Ishikawa (cell line): Measurements from ENCODE around the gene TXNIP.

Source experiments
- CEBPB ChIP-seq: IDR thresholded peaks from 2 replicates; pipeline ENCODE4 v1.6.1; 2012
- CREB1 ChIP-seq: IDR thresholded peaks from 2 replicates; pipeline ENCODE4 v1.6.1; 2012; ENCODE audit warnings: low read depth
- EP300 ChIP-seq: IDR thresholded peaks from 2 replicates; pipeline ENCODE4 v1.6.1; 2012; ENCODE audit warnings: borderline replicate concordance
- FOXM1 ChIP-seq: IDR thresholded peaks from 2 replicates; pipeline ENCODE4 v1.6.1; 2012; ENCODE audit warnings: low read depth, borderline replicate concordance
- NFIC ChIP-seq: IDR thresholded peaks from 2 replicates; pipeline ENCODE4 v1.6.1; 2012
- RAD21 ChIP-seq: IDR thresholded peaks from 2 replicates; pipeline ENCODE4 v1.6.1; 2012; ENCODE audit warnings: low read depth
- REST ChIP-seq: IDR thresholded peaks from 2 replicates; pipeline ENCODE4 v1.6.1; 2012; ENCODE audit warnings: low read depth, mild to moderate bottlenecking
- TAF1 ChIP-seq: IDR thresholded peaks from 2 replicates; pipeline ENCODE4 v1.6.1; 2012; ENCODE audit warnings: low read depth, mild to moderate bottlenecking
- USF1 ChIP-seq: IDR thresholded peaks from 2 replicates; pipeline ENCODE4 v1.6.1; 2012
- YY1 ChIP-seq: IDR thresholded peaks from 2 replicates; pipeline ENCODE4 v1.6.1; 2012; ENCODE audit warnings: low read depth
- ZBTB7A ChIP-seq: IDR thresholded peaks from 2 replicates; pipeline ENCODE4 v1.6.1; 2012; ENCODE audit warnings: low read depth

- no peak for TF ChIP-seq NFIC
- no peak for TF ChIP-seq REST
- no peak for TF ChIP-seq USF1
- no peak for TF ChIP-seq CREB1
- no peak for TF ChIP-seq YY1
- TF ChIP-seq TAF1, result no peak
- TF ChIP-seq CEBPB, result no peak
- TF ChIP-seq EP300, result no peak
- TF ChIP-seq RAD21, result no peak
- no peak for TF ChIP-seq FOXM1
- TF ChIP-seq ZBTB7A, result no peak
Observed at GRCh38 chr1:145997718-145998023, 1.3 kb upstream of the TXNIP start.
